K562 (cell line): ENCODE measurements around the gene FBXO11. TPM values are rescaled to one million over a fixed set of nuclear protein-coding genes. Genes with fewer than 3 reads are reported as not detected.

Source experiments
- ARID4B ChIP-seq: sonication (generic); formaldehyde crosslinking; IDR thresholded peaks from 2 replicates; pipeline ENCODE4 v1.8.0; 2022; ENCODE audit warnings: mild to moderate bottlenecking, missing genetic modification reagents
- CBFB ChIP-seq: sonication (generic); formaldehyde crosslinking; IDR thresholded peaks from 2 replicates; pipeline ENCODE4 v1.4.0; 2020; ENCODE audit warnings: mild to moderate bottlenecking, missing genetic modification reagents
- CC2D1A ChIP-seq: fragments of 450-650 bp; IDR thresholded peaks from 2 replicates; pipeline ENCODE4 v1.6.1; 2017; ENCODE audit warnings: mild to moderate bottlenecking
- CCAR2 ChIP-seq: fragments of 200-400 bp; formaldehyde crosslinking; IDR thresholded peaks from 2 replicates; pipeline ENCODE4 v1.6.1; 2017; ENCODE audit warnings: mild to moderate bottlenecking, low read depth, low read length
- CREB5 ChIP-seq: fragments of 250-450 bp; sonication (Bioruptor Pico); IDR thresholded peaks from 2 replicates; pipeline ENCODE4 v1.5.0; 2020; ENCODE audit warnings: mild to moderate bottlenecking
- DMBX1 ChIP-seq: fragments of 250-450 bp; sonication (Bioruptor Pico); IDR thresholded peaks from 2 replicates; pipeline ENCODE4 v1.8.0; 2022; ENCODE audit warnings: inconsistent platforms, mild to moderate bottlenecking, moderate library complexity, borderline replicate concordance
- FOXO4 ChIP-seq: fragments of 450-650 bp; formaldehyde crosslinking; IDR thresholded peaks from 2 replicates; pipeline ENCODE4 v1.4.0; 2020; ENCODE audit warnings: mild to moderate bottlenecking, moderate library complexity
- HNRNPUL1 ChIP-seq: fragments of 200-400 bp; formaldehyde crosslinking; IDR thresholded peaks from 2 replicates; pipeline ENCODE4 v1.6.1; 2017; ENCODE audit warnings: low read length
- POLR3G ChIP-seq: IDR thresholded peaks from 2 replicates; pipeline ENCODE4 v1.6.1; 2011; ENCODE audit not compliant: insufficient read length, insufficient replicate concordance; ENCODE audit errors: extremely low read depth
- PRPF4 ChIP-seq: fragments of 200-400 bp; formaldehyde crosslinking; IDR thresholded peaks from one replicate; pipeline ENCODE4 v1.6.1; 2017; ENCODE audit warnings: low read length, low read depth, mild to moderate bottlenecking; ENCODE audit not compliant: insufficient read depth, poor library complexity, severe bottlenecking
- RAD21 ChIP-seq, 2 experiments: fragments of 250-450 bp in 1 of 2; fragments of 450-650 bp in 1 of 2; sonication (Bioruptor Pico) in 1 of 2; formaldehyde crosslinking in 1 of 2; IDR thresholded peaks in 1 of 2; conservative IDR thresholded peaks in 1 of 2; 2 replicates each; pipeline versions ENCODE4 v1.4.0 to v1.8.0; 2020 to 2022; ENCODE audit warnings: mild to moderate bottlenecking in 2 of 2, moderate library complexity in 1 of 2
- TAF1 ChIP-seq: IDR thresholded peaks from 2 replicates; pipeline ENCODE4 v1.6.1; 2011; ENCODE audit warnings: mild to moderate bottlenecking, low read length, moderate library complexity; ENCODE audit not compliant: insufficient read depth, control insufficient read depth, severe bottlenecking; ENCODE audit errors: extremely low read depth
- VEZF1 ChIP-seq: fragments of 200-800 bp; sonication (Bioruptor generic); IDR thresholded peaks from 2 replicates; pipeline ENCODE4 v1.6.1; 2017; ENCODE audit warnings: missing genetic modification characterization, missing compliant biosample characterization
- ZBTB12 ChIP-seq: fragments of 250-450 bp; sonication (Bioruptor Pico); IDR thresholded peaks from 2 replicates; pipeline ENCODE4 v1.4.0; 2020
- ZNF24 ChIP-seq: fragments of 450-650 bp; IDR thresholded peaks from 2 replicates; pipeline ENCODE4 v1.6.1; 2016
- ZNF436 ChIP-seq: fragments of 250-450, 450-650 bp; sonication (Bioruptor Pico); formaldehyde crosslinking; IDR thresholded peaks from 2 replicates; pipeline ENCODE4 v1.7.0; 2020; ENCODE audit warnings: mild to moderate bottlenecking
- polyA plus RNA-seq, 8 experiments: library from polyadenylated mRNA; depleted of rRNA in 4 of 8; stranded (reverse) in 5 of 8; unstranded in 3 of 8; fragments of >200 nt; fragmentation: Nextera tagmentation in 2 of 8; fragmentation: Illumina TruSeq in 1 of 8; extraction: Ambion mirVana in 2 of 8; extraction: Trizol in 1 of 8; gene quantifications; 2 replicates each; pipeline versions ENCODE4 v1.2.1 to v1.2.3, GENCODE V29; 2011 to 2014; ENCODE audit warnings: inconsistent platforms in 1 of 8, missing spikeins in 1 of 8
- total RNA-seq, 7 experiments: library from RNA; depleted of rRNA in 6 of 7; stranded (reverse); fragments of >200 nt in 6 of 7; fragmentation: Illumina TruSeq in 2 of 7; extraction: Trizol in 2 of 7; gene quantifications; 2 replicates each; pipeline versions ENCODE4 v1.2.1 to v1.2.3, GENCODE V29; 2011 to 2021; ENCODE audit warnings: low replicate concordance in 1 of 7

FBXO11 gene
- total and polyA plus RNA-seq, 9 of the 15 experiments (the other 6 are each of a cell fraction or from before 2014, with no cell fraction given), result 8.8 to 44.5 (median 24.1) TPM

GRCh38 chr2:47906157-47907038, at the start of gene FBXO11 (continued):
- peak; percentile 26; the same call in 1 of the 2 replicates for TF ChIP-seq DMBX1
- no peak for TF ChIP-seq RAD21 (CRISPR knock-in tag; conservative IDR thresholded peaks at IDR 0.05 in 1 of 2, IDR thresholded peaks at IDR 0.05 in 1 of 2)
- TF ChIP-seq CBFB (CRISPR knock-in tag), result no peak
- TF ChIP-seq TAF1, result peak; percentile 81
- TF ChIP-seq ZNF24, result no peak
- TF ChIP-seq VEZF1, result peak; percentile 99
- peak; percentile 68 for TF ChIP-seq CC2D1A
- TF ChIP-seq HNRNPUL1, result no peak
- 0 out of 2 replicates have a peak, but pooled peaks have one; percentile 23 for TF ChIP-seq ZBTB12 (CRISPR knock-in tag)
- no peak for TF ChIP-seq PRPF4
- TF ChIP-seq POLR3G, result no peak
- TF ChIP-seq CREB5 (CRISPR knock-in tag), result no peak
- TF ChIP-seq FOXO4 (CRISPR knock-in tag), result no peak
- no peak for TF ChIP-seq ZNF436
- 0 out of 2 replicates have a peak, but pooled peaks have one; percentile 47 for TF ChIP-seq ARID4B (CRISPR knock-in tag)
- TF ChIP-seq CCAR2, result no peak
